ENCODE measurements around the gene NTN1. TPM values are rescaled to one million over a fixed set of nuclear protein-coding genes. Genes with fewer than 3 reads are reported as not detected.

The NTN1 gene
- total and polyA plus RNA-seq, 2 of the 4 experiments (the other 2 are of a cell fraction): under 0.01 to 0.07 TPM

DNA sequence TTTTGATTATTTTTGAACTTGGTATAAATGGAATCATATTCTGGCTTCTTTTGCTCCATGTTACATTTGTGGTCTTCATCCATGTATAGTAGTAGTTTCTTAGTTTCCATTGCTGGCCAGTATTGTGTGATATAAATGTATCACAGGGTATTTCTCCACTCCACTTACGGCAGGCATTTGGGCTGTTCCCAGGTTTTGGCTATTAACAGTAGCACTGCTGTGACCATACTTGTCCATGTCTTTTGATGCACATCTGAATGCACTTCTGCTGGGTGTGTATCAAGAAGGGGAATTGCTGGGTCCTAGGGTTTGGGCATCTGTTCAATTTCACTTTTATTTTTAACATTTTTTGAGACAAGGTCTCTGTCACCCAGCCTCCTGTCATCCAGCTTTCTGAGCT is 13.9 kb downstream of the NTN1 start:
- Histone ChIP-seq H3K27me3 (ENCODE audit: control insufficient read depth, insufficient read depth, low read length) (no peaks in the 10 kb centered on the region), H3K56ac (ENCODE audit: extremely low read depth, insufficient read depth, low read length) (no peak overlapping the region), H2AK9ac (replicated peaks; ENCODE audit: low read depth, low read length, poor library complexity) (no peak overlapping the region), H3K4me3 (ENCODE audit: insufficient read depth, low read depth, low read length) (no peak overlapping the region), H2BK15ac (ENCODE audit: low read depth, low read length) (no peak overlapping the region), H4K5ac (ENCODE audit: low read depth, low read length) (no peak overlapping the region), H3K9ac (ENCODE audit: low read depth, low read length) (no peak overlapping the region), H3K4me1 (ENCODE audit: control insufficient read depth, insufficient read depth, low read length) (no peaks in the 10 kb centered on the region), H3K27ac (ENCODE audit: insufficient read depth, low read length) (no peak overlapping the region), H3K14ac (replicated peaks; ENCODE audit: low read depth, low read length) (no peak overlapping the region), H2AK5ac (ENCODE audit: low read depth, low read length) (no peak overlapping the region), H4K20me1 (ENCODE audit: insufficient read depth, low read length) (no peaks in the 10 kb centered on the region), H3K9me3 (ENCODE audit: control insufficient read depth, insufficient read depth, low read length) (no peaks in the 10 kb centered on the region), H4K8ac (ENCODE audit: low read depth in 2 of 2, low read length in 2 of 2) (no peak overlapping the region), H3K79me1 (ENCODE audit: low read depth in 1 of 2, low read length in 2 of 2) (no peaks in the 10 kb centered on the region), H3K9me1 (ENCODE audit: insufficient read depth, low read length) (no peaks in the 10 kb centered on the region), H2AFZ (replicated peaks; ENCODE audit: low read length, poor library complexity) (no peak overlapping the region), H4K91ac (ENCODE audit: insufficient read depth, low read depth, low read length) (no peak overlapping the region), H3K4me2 (ENCODE audit: low read depth, low read length) (no peak overlapping the region), H2BK120ac (ENCODE audit: low read depth, low read length) (no peak overlapping the region), H2BK20ac (ENCODE audit: low read depth, low read length) (no peak overlapping the region), H3K18ac (ENCODE audit: low read depth, low read length) (no peak overlapping the region), H3K36me3 (ENCODE audit: control insufficient read depth, insufficient read depth, low read length) (no peaks in the 10 kb centered on the region), H3K23ac (ENCODE audit: low read depth, low read length) (no peak overlapping the region), H3K4ac (ENCODE audit: low read depth, low read length) (no peak overlapping the region), H2BK5ac (ENCODE audit: low read depth, low read length, poor library complexity, severe bottlenecking) (no peak overlapping the region)
- BruUV-seq (replicated peaks): no TSS peak
- in situ Hi-C loops (cut with MboI; ENCODE audit: low sequenced_read_pairs): no loop called here
- DNase-seq (no peak), ATAC-seq (ENCODE audit: low read depth) (no peak)
- CTCF ChIA-PET: no interaction called here
- WGBS, 2 experiments (ENCODE audit: extremely low coverage in 2 of 2, insufficient read length in 1 of 2): no CpG with 5 or more reads among the region's 1 CpG
- dilution Hi-C loops (cut with HindIII; ENCODE audit: low sequenced_read_pairs, unreplicated experiment): no loop called here
- no peak for TF ChIP-seq MAZ (IDR thresholded peaks at IDR 0.05; ENCODE audit: borderline replicate concordance, low read depth, low read length)
- no peak for TF ChIP-seq CTCF (conservative IDR thresholded peaks at IDR 0.05; ENCODE audit: low read depth, low read length)
- no peak for TF ChIP-seq BHLHE40 (IDR thresholded peaks at IDR 0.05; ENCODE audit: low read depth, low read length)
- no peak for TF ChIP-seq FOS (IDR thresholded peaks at IDR 0.05; ENCODE audit: low read depth, low read length)
- TF ChIP-seq USF2 (IDR thresholded peaks at IDR 0.05; ENCODE audit: low read depth, low read length): no peak
- no peak for TF ChIP-seq MAFK (IDR thresholded peaks at IDR 0.05; ENCODE audit: low read depth, low read length)
- TF ChIP-seq RAD21 (IDR thresholded peaks at IDR 0.05; ENCODE audit: low read length): no peak
- no peak for TF ChIP-seq CHD1 (IDR thresholded peaks at IDR 0.05; ENCODE audit: low read depth, low read length)
- TF ChIP-seq RCOR1 (IDR thresholded peaks at IDR 0.05; ENCODE audit: insufficient replicate concordance, low read length): no peak
- no peak for TF ChIP-seq MXI1 (IDR thresholded peaks at IDR 0.05; ENCODE audit: borderline replicate concordance, low read depth, low read length)
- TF ChIP-seq RFX5 (IDR thresholded peaks at IDR 0.05; ENCODE audit: low read depth, low read length): no peak
- TF ChIP-seq NFE2L2 (IDR thresholded peaks at IDR 0.05; ENCODE audit: low read depth, low read length): no peak
- no peak for TF ChIP-seq SMC3 (IDR thresholded peaks at IDR 0.05; ENCODE audit: low read depth, low read length)
- no peak for TF ChIP-seq ELK1 (IDR thresholded peaks at IDR 0.05; ENCODE audit: borderline replicate concordance, low read depth, low read length)
- TF ChIP-seq POLR2A (IDR thresholded peaks at IDR 0.05; ENCODE audit: low read depth, low read length): no peak
- TF ChIP-seq CEBPB (IDR thresholded peaks at IDR 0.05; ENCODE audit: low read depth, low read length): no peak
- POLR2A ChIA-PET (ENCODE audit: unreplicated experiment): no interaction called here
- intact Hi-C loops (cut with micrococcal nuclease): no loop called here
